IgD-negative memory B cell (primary cell): Measurements from ENCODE around the gene PDLIM4. TPM values are rescaled to one million over a fixed set of nuclear protein-coding genes. Genes with fewer than 3 reads are reported as not detected.

Experiments used
- H3K27ac Mint-ChIP-seq, 3 donors: one replicate each; pipeline ENCODE4 v1.8.0; 2020 to 2022; ENCODE audit warnings: mild to moderate bottlenecking in 3 of 3, mixed read lengths in 3 of 3, moderate library complexity in 1 of 3
- H3K27me3 Mint-ChIP-seq: one replicate; pipeline ENCODE4 v1.8.0; 2021; ENCODE audit warnings: mixed read lengths
- H3K36me3 Mint-ChIP-seq: one replicate; pipeline ENCODE4 v1.8.0; 2020; ENCODE audit warnings: mild to moderate bottlenecking, mixed read lengths
- H3K4me1 Mint-ChIP-seq, 3 donors: one replicate each; pipeline ENCODE4 v1.8.0; 2020 to 2022; ENCODE audit warnings: mixed read lengths in 3 of 3, mild to moderate bottlenecking in 1 of 3
- H3K4me3 Mint-ChIP-seq, 4 donors: one replicate each; pipeline ENCODE4 v1.8.0; 2020 to 2022; ENCODE audit warnings: mild to moderate bottlenecking in 4 of 4, mixed read lengths in 4 of 4, moderate library complexity in 3 of 4
- H3K9me3 Mint-ChIP-seq, 3 donors: one replicate each; pipeline ENCODE4 v1.8.0; 2020 to 2021; ENCODE audit warnings: mixed read lengths in 3 of 3, mild to moderate bottlenecking in 1 of 3
- polyA plus RNA-seq: library from polyadenylated mRNA; unstranded; fragments of 300-500 nt; fragmentation: Illumina TruSeq; gene quantifications from one replicate; pipeline ENCODE4 v1.2.3, GENCODE V29; 2021

Gene PDLIM4
- polyA plus RNA-seq, 1 donor from 2014 or later = not detected

DNA sequence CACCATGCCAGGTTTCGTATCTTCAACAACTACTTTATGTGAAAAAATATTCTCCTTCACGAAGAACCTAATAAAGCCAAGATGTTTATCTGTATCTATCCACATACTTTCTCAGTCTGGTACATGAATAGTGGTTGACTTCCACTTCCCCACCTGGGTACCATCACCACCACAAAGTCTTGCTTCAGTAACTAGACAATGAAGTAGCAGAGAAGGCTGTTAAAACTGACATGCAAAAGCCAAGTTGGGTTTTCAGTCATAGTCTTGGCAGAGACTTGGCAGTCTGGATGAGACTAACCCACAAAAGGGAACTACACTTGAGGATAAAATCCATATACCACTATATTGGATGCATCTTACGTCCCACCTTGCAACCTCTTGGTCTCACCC lies 34.9 kb upstream of the PDLIM4 start:
- peaks cover 10 to 12% (median 11%) of the 10 kb centered on the region in 3 donors for H3K4me1 Mint-ChIP-seq
- no peaks in the 10 kb centered on the region for H3K9me3 Mint-ChIP-seq
- H3K36me3 Mint-ChIP-seq = no peaks in the 10 kb centered on the region
- peaks cover 5% of the 10 kb centered on the region for H3K27me3 Mint-ChIP-seq
- H3K4me3 Mint-ChIP-seq = no peak overlapping the region
- no peak overlapping the region for H3K27ac Mint-ChIP-seq

DNA sequence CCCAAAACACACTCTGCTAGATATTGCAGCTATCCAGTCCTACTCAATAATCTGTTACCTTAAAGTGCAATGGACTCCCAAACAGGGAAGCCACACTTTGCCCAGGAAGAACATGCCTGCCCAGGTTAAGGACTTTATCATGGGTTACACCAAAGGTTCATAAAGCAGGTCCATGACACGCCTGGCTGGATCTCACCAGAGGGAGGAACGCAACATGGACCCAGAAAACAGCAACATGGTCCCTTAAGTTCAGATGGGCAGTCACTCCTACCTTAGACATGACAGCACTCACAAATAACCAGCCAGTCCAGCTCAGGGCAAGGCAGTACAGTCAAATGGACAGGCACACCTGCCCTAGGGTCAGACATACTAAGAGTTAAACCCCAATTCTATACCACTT lies 33.6 kb upstream of the PDLIM4 start:
- no peak overlapping the region for H3K4me3 Mint-ChIP-seq
- H3K27me3 Mint-ChIP-seq = peaks cover 5% of the 10 kb centered on the region
- peaks cover 10 to 13% (median 12%) of the 10 kb centered on the region in 3 donors for H3K4me1 Mint-ChIP-seq
- no peak overlapping the region for H3K27ac Mint-ChIP-seq
- H3K9me3 Mint-ChIP-seq = no peaks in the 10 kb centered on the region
- H3K36me3 Mint-ChIP-seq = no peaks in the 10 kb centered on the region

DNA sequence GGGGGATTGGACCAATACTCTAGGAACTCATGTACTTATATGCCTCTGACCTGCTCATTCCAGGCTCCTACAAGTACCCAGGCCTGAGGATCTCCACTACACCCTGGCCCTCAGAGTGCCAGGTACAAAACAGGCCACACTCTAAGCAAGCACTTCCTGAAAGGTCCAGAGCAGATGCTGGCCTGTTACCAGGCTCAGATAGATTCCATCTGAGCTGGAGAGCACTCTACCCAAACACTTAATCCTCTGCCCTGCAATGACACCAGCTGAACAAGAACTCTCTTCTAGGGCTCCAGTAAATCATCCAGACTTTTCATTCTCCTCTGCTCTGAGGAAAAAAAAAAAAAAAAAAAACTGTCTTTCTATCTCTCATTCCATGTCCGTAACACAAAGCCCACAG lies 32.8 kb upstream of the PDLIM4 start:
- H3K36me3 Mint-ChIP-seq = no peaks in the 10 kb centered on the region
- peaks cover 13 to 18% (median 14%) of the 10 kb centered on the region in 3 donors for H3K4me1 Mint-ChIP-seq
- H3K9me3 Mint-ChIP-seq = no peaks in the 10 kb centered on the region
- no peak overlapping the region for H3K27ac Mint-ChIP-seq
- H3K4me3 Mint-ChIP-seq = peak overlapping the region in 1 of 4 donors; percentile 5
- peaks cover 5% of the 10 kb centered on the region for H3K27me3 Mint-ChIP-seq

DNA sequence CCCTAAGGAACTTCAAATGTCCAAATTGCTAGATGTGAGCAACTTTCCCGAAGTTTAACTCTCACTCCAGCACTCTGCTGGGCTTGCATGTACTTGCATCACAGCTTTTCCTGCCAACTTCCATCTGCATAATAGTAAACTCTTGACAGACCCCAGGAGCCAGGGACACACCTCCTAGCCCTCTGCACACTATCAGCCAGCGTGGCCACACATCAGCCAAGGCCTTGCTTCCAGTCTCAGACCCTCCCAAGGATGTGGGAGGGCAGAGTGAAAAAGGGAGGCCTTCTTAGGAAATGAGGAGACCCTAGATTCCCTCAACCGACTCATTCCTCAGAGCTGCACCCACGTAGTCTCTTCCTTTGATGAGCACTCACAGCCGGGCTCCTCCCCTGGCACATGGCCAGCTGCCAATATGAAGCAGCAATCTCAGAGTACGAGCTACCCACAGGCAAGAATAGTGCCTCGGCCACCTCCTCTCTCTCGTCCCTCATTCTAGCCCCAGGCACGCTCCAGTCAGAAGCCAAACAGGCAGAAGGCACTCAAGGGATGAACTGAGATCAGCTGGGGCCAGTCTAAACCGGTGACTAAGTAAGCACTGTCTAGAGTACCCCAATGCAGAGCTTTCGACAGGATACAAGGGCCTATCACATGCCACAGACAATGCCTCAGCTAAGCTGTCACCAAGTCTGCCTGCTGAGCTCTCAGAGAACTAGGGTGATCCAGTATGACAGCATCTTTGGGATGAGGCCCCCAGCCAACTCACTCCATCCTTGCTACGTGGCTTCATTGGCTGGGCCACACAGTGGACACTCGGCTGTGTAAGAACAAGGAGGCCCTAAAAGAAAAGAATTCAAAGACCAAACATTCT lies 32.1 kb upstream of the PDLIM4 start:
- Mint-ChIP-seq H3K27ac (no peak overlapping the region), H3K4me3 (peak overlapping the region in 3 of 4 donors; percentile 10 to 58 (median 46)), H3K9me3 (no peaks in the 10 kb centered on the region), H3K36me3 (no peaks in the 10 kb centered on the region), H3K27me3 (peaks cover 5% of the 10 kb centered on the region), H3K4me1 (peaks cover 15 to 23% (median 18%) of the 10 kb centered on the region in 3 donors)

DNA sequence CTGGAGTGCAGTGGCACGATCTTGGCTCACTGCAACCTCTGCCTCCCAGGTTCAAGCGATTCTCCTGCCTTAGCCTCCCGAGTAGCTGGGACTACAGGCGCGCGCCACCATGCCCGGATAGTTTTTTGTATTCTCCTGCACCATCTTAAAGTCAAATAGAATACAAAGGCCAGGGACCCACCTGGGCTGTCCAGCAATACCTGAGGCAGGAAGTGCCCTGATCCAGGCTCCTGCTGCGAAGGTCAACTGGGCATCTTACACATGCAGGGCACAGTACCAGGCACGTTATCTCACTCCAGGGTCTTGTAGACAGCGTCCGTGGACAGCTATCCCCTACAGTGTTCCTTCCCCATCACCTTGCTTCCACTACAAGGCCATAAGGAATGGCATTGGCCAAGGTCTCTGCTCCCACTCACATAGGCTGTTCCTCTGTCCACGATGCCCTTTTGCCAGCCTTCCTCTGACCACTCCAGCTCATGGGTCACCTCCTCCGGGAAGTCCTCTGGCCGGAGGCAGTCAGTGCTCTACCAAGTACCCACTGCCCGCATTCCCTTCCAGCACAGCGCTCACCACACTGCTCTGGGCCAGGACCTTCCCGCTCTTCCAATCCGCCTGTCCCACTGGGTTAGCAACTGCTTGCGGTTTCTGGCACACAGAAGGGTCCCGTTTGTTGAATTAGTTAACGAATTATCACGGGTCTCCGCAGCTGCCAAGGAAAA lies 30.8 kb upstream of the PDLIM4 start:
- Mint-ChIP-seq H3K4me3 (peak overlapping the region; percentile 58 to 85 (median 68)), H3K27me3 (peaks cover 5% of the 10 kb centered on the region), H3K36me3 (no peaks in the 10 kb centered on the region), H3K4me1 (peaks cover 15 to 27% (median 24%) of the 10 kb centered on the region in 3 donors), H3K9me3 (no peaks in the 10 kb centered on the region), H3K27ac (no peak overlapping the region)

DNA sequence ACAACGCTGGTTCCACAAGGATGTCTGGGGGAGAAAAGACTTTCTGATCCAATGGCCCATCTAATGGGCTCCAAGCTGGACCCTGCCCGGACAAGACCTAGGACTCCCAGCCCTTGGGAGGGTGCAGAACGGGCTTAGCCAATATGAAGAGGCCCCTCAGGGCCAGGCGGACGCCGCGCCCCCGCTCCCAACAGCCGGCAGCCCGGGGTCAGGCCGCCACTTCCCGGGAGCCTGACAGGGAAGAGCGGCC lies 30.3 kb upstream of the PDLIM4 start:
- Mint-ChIP-seq H3K4me1 (peaks cover 15 to 27% (median 24%) of the 10 kb centered on the region in 3 donors), H3K27me3 (peaks cover 5% of the 10 kb centered on the region), H3K27ac (no peak overlapping the region), H3K4me3 (peak overlapping the region; percentile 18 to 85 (median 68)), H3K36me3 (no peaks in the 10 kb centered on the region), H3K9me3 (no peaks in the 10 kb centered on the region)

DNA sequence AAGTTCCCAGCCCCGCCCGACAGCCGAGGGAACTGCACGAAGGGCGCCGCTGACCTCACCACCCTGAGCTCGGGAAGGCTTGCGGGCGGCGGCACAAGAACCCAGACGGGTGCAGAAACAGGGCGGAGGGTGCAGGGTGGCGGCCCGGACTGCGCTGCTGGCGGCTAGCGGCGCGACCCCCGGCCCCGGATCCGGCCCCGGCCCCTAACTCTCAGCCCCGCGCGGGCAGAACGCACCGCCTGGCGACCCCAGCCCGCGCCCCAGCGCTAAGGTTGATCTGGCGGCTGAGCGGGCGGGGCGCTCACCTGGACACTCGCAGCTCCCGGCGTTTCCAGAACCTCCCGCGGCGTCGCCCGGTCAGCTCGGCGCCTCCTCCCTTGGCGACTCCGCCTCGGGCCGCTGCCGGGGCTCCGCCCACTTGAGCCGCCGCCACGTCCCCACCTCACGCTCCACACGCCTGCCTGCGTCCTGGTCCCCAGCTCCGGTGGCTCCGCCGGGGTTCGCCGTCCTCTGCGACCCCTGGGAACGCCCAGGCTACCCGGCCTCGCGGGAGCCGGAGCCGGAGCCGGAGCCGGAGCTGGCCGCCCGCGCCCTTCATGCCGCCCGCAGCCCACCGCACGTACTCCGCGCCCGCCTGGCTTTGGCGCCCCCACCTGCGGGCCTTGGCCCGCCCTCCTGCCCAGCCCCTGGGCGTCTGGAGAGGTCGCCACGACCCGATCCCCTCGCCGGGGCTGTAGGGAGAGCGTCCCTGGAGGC lies 29.8 kb upstream of the PDLIM4 start, which contains the start of gene P4HA2:
P4HA2 (minus strand) TSS at position 369 of the 756 bp plus-strand sequence. CDS start 9,227 bp downstream, outside the sequence.
- H3K27me3 Mint-ChIP-seq = peaks cover 5% of the 10 kb centered on the region
- H3K9me3 Mint-ChIP-seq = no peaks in the 10 kb centered on the region
- peaks cover 12 to 22% (median 19%) of the 10 kb centered on the region in 3 donors for H3K4me1 Mint-ChIP-seq
- H3K27ac Mint-ChIP-seq = no peak within 1 kb of the TSS
- H3K36me3 Mint-ChIP-seq = no peaks in the 10 kb centered on the region
- H3K4me3 Mint-ChIP-seq = peak within 1 kb of the TSS; percentile 60 to 85 (median 68)

DNA sequence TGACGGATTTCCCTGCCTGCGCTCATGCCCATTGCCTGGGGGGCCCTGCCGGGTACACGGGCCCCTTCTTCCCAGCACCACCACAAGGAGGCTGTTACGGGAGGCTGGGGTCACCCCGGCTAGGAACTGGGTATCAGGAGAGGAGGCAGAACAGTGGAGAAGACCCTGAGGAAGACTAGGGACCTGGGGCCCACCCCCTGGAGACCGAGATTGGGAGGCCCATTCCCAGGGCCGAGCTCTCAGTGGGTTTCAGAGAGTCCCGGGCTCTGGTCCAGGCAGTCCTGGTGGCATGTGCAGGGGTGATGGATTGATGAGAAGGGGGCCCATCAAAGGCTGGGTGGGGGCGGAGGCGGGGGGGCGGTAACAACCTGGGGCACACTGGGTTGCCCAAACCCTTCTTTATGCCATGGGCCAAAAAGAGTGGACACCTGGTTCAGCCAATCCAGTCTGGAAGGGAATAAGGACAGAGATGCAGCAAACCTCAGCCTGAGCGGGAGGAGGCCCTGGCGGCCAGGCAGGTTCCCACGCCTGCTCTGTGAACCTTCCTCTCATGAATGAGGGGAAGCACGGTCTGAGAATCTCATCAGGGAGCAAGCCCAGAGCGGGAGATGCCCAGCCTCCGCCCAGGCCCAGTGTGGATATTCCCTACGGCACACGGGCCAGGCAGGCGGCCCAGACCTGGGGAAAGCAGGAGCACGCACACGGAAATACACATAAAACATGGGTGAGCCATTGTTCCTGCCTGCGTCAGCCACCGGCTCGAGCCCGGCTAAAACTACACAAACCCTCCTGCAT lies 29.1 kb upstream of the PDLIM4 start:
- H3K27me3 Mint-ChIP-seq = peaks cover 5% of the 10 kb centered on the region
- H3K27ac Mint-ChIP-seq = no peak overlapping the region
- H3K36me3 Mint-ChIP-seq = no peaks in the 10 kb centered on the region
- H3K4me1 Mint-ChIP-seq = peaks cover 11 to 17% (median 15%) of the 10 kb centered on the region in 3 donors
- no peaks in the 10 kb centered on the region for H3K9me3 Mint-ChIP-seq
- H3K4me3 Mint-ChIP-seq = peak overlapping the region; percentile 60 to 88 (median 76)

DNA sequence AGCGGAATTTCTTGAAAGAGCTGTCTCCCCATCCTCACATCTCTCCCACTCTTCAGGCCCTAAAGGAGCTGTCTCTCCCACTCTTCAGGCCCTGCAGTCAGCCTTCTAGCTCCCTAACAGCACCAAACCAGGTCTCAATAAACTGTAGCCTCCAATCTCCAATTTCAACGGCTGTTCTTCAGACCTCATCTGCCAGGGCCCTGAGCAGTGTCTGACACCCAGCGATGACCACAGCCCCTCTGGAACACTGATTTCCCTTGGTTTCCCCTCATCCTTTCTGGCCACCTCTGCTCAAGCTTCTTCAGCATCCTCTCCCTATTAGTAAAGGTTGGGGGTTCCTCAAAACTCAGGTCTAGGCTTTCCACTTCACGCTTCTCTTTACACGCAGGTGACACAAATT lies 28.3 kb upstream of the PDLIM4 start:
- H3K27ac Mint-ChIP-seq = no peak overlapping the region
- peak overlapping the region; percentile 47 to 88 (median 54) for H3K4me3 Mint-ChIP-seq
- peaks cover 5% of the 10 kb centered on the region for H3K27me3 Mint-ChIP-seq

DNA sequence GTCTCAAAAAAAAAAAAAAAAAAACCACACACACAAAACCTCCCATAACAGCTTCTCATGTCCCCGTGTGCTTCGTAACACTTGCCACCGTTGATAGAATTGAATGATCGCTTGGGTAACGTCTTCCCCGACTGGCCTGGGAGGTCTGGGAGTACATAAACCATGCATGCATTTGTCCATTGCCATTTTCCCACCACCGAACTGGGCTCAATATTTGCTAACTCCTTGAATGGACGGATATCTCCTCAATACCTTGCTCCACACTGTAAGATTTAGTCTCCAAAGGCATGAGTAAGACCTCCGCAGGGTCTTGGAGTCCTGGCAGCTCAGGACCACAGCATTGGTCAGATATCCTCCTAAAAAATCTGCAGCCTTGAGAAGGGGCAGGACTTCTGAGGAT lies 26.6 kb upstream of the PDLIM4 start:
- Mint-ChIP-seq H3K9me3 (no peaks in the 10 kb centered on the region), H3K27me3 (peaks cover 2% of the 10 kb centered on the region), H3K4me3 (peak overlapping the region in 1 of 4 donors; percentile 5)

More for the DNA sequence above, 28.3 kb upstream of the PDLIM4 start:
- no peaks in the 10 kb centered on the region for H3K9me3 Mint-ChIP-seq
- peaks cover 8 to 17% (median 11%) of the 10 kb centered on the region in 3 donors for H3K4me1 Mint-ChIP-seq
- H3K36me3 Mint-ChIP-seq = no peaks in the 10 kb centered on the region

DNA sequence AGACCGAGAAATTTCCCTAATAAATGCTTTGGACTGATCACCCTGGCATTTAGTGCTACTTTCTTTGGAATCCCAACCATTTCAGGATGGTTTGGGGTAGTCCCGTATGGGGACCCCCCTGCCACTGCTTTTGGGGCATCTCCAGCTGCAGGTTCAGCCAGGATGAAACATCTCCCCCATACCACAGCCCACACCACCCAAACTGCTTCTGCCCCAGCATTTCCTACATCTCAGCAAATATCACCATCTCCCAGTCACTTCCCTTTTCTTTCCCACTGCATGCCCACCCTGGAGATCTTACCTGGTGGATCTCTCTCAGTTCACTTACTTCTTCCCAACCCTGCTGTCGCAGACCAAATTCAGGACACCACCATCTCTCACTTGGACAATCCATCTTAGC lies 25.0 kb upstream of the PDLIM4 start:
- Mint-ChIP-seq H3K27me3 (no peaks in the 10 kb centered on the region), H3K36me3 (no peaks in the 10 kb centered on the region), H3K9me3 (no peaks in the 10 kb centered on the region), H3K4me3 (peak overlapping the region in 2 of 4 donors; percentile 10 to 51), H3K27ac (no peak overlapping the region), H3K4me1 (peaks cover 6 to 17% (median 11%) of the 10 kb centered on the region in 3 donors)

More for the DNA sequence above, 26.6 kb upstream of the PDLIM4 start:
- Mint-ChIP-seq H3K27ac (no peak overlapping the region), H3K36me3 (no peaks in the 10 kb centered on the region), H3K4me1 (peaks cover 6 to 17% (median 11%) of the 10 kb centered on the region in 3 donors)

DNA sequence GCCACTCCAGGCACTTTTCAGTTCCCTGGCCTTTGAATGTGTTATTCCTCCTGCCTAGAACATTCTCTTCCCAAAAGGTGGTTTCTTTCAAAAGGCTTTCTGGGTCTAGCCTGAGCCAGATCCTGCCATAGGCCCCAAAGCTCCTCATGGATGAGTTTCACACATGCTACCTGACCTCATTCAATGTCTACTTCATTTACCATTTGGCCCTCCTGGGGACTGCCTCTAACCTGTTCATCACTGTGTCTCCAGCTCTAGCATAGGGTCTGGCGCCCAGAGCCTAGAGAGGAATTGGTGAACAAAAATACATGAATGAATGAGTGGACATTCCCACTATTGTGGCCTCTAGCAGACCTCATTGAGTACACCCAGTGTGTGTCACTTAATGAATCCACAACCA lies 24.4 kb upstream of the PDLIM4 start:
- peak overlapping the region in 2 of 4 donors; percentile 10 to 51 for H3K4me3 Mint-ChIP-seq
- peaks cover 6 to 17% (median 11%) of the 10 kb centered on the region in 3 donors for H3K4me1 Mint-ChIP-seq
- H3K27me3 Mint-ChIP-seq = no peaks in the 10 kb centered on the region
- H3K36me3 Mint-ChIP-seq = peaks cover under 1% of the 10 kb centered on the region
- no peaks in the 10 kb centered on the region for H3K9me3 Mint-ChIP-seq
- no peak overlapping the region for H3K27ac Mint-ChIP-seq

DNA sequence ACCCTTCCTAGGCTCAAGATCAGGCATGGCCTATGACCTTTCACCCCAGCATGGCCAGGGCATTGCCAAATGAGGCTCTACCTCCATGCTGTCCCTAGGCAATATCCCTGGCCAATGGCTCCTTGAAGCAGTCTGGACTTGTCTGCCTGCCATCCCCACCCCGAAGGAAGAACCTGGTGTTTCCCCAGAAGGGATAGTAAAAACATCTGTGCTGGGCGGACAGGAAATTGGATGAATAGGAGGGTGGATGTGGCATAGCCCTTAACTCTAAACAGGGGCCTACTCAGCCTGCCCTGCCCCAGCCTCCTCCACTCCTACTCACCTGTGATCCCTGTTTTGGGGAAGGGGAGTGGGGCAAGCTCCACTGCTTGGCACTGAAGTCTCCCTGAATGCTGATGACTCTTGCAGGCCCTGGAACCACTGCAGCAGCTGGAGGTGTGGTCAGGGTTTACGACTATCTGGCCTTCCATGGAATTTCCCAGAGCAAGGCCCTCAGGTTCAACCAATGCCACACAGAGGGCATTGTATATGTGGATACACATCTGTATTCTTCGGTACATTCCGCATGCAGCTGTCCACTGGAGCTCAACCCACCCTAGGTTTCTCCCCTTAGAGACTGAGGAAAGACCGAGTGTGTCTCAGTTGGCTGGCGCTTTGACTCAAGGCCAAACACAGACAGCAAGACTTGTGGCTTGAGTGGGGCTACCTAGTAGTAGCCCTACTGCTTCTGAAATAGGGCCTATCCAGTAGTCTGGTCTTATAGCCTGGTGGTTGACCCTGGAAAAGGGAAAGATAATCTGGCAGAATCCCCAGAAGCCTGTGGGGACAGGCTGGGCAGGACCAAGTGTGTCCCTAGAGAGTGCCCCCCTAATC lies 23.4 kb upstream of the PDLIM4 start:
- Mint-ChIP-seq H3K9me3 (no peaks in the 10 kb centered on the region), H3K4me3 (no peak overlapping the region), H3K27ac (no peak overlapping the region), H3K27me3 (no peaks in the 10 kb centered on the region), H3K4me1 (peaks cover 5 to 15% (median 11%) of the 10 kb centered on the region in 3 donors), H3K36me3 (peaks cover 3% of the 10 kb centered on the region)
